ENCODE measurements around the gene CNTRL.

CNTRL gene

GRCh38 chr9:121135642-121136041 is 60.9 kb downstream of the CNTRL start:
- TF ChIP-seq ZNF274 (IDR thresholded peaks at IDR 0.05; ENCODE audit: low read depth, low read length), result no peak
- H3K4me3 ChIP-seq (ENCODE audit: low read length), result no peak overlapping the region

GRCh38 chr9:121138561-121138960 is 63.8 kb downstream of the CNTRL start:
- no peak overlapping the region for H3K4me3 ChIP-seq (ENCODE audit: low read length)
- no peak for TF ChIP-seq ZNF274 (IDR thresholded peaks at IDR 0.05; ENCODE audit: low read depth, low read length)

DNA sequence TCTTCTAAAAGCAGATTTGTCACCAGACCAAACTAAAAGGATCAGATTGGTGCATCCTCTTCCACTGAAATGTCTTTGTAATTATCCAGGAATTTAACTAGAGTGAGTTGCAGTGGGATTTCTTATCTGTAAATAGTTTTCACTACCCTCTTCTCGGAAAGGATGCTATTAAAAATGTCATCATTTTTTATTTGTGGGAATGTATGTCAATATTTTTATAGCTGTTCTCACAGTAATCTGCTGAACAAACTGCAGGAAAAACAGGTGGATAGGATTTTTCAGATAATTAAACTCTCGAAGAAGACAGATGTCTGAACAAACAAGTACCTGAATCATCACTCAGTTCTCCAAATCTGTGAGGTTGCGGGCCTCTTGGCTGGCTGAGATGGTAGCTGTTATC is 64.2 kb downstream of the CNTRL start:
- TF ChIP-seq ZNF274 (IDR thresholded peaks at IDR 0.05; ENCODE audit: low read depth, low read length), result no peak
- H3K4me3 ChIP-seq (ENCODE audit: low read length), result no peak overlapping the region

DNA sequence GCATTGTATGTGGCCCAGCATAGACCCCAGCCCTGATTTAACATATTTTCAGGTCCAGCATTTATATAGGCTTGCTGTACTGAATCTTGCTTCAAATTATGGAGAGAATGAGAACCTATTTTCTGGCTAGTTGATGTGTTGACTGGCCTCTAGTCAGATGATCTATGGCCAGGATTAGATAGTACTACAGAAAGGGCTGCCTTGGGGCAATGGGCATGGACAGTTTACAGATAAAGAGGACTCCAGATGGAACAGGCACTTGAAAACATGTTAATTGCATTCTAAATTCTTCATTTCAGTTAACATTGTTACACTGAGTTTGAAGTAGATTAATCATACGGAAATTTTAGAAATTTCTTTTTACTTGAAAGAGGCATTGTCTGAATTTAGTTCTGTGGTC is 65.4 kb downstream of the CNTRL start:
- no peak for TF ChIP-seq ZNF274 (IDR thresholded peaks at IDR 0.05; ENCODE audit: low read depth, low read length)

DNA sequence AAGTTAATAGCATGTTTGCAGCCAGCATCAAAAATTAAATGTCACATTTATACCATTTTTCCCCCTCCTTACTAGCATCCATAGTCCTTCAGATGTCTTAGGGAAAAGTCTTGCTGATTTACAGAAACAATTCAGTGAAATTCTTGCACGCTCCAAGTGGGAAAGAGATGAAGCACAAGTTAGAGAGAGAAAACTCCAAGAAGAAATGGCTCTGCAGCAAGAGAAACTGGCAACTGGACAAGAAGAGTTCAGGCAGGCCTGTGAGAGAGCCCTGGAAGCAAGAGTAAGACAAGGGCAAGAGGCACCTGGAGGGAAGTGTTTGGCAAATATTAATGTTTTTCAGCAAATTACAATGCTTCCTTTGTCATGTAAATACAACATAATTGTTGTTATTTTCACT is 66.6 kb downstream of the CNTRL start:
- no peak overlapping the region for H3K4me3 ChIP-seq (ENCODE audit: low read length)
- no peak for TF ChIP-seq ZNF274 (IDR thresholded peaks at IDR 0.05; ENCODE audit: low read depth, low read length)

More for the DNA sequence above, 65.4 kb downstream of the CNTRL start:
- H3K4me3 ChIP-seq (ENCODE audit: low read length), result no peak overlapping the region

- no peak for TF ChIP-seq ZNF274 (IDR thresholded peaks at IDR 0.05; ENCODE audit: low read depth, low read length)
- H3K4me3 ChIP-seq (ENCODE audit: low read length), result no peak overlapping the region
These were observed 67.0 kb downstream of the CNTRL start for GRCh38 chr9:121141706-121142105.

GRCh38 chr9:121143771-121144170 is 69.0 kb downstream of the CNTRL start:
- no peak for TF ChIP-seq ZNF274 (IDR thresholded peaks at IDR 0.05; ENCODE audit: low read depth, low read length)

GRCh38 chr9:121144482-121144881 is 69.7 kb downstream of the CNTRL start:
- no peak for TF ChIP-seq ZNF274 (IDR thresholded peaks at IDR 0.05; ENCODE audit: low read depth, low read length)
- no peak overlapping the region for H3K4me3 ChIP-seq (ENCODE audit: low read length)

More at GRCh38 chr9:121143771-121144170, 69.0 kb downstream of the CNTRL start:
- no peak overlapping the region for H3K4me3 ChIP-seq (ENCODE audit: low read length)

GRCh38 chr9:121150188-121150587 is 75.4 kb downstream of the CNTRL start:
- H3K4me3 ChIP-seq (ENCODE audit: low read length), result no peak overlapping the region
- TF ChIP-seq ZNF274 (IDR thresholded peaks at IDR 0.05; ENCODE audit: low read depth, low read length), result no peak

DNA sequence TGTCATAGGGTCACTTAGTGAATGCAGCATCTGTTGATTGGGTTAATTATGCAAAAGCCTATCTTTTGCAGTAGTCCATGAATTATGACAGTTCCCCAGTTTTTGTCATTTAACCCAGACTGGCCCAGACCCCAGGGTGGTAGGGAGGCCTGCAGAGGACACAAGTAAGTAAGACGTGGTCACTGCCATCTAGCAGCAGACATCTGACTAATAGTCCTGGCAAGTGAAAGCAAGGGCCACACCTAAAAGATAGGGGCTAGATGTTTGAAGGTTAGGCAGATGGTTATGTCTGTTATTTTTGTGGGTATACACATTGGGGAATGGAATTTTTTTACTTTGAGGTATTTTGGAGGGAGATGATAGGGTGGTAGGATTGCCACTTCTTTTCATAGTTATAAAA is 78.9 kb downstream of the CNTRL start:
- H3K4me3 ChIP-seq (ENCODE audit: low read length), result no peak overlapping the region
- TF ChIP-seq ZNF274 (IDR thresholded peaks at IDR 0.05; ENCODE audit: low read depth, low read length), result no peak

GRCh38 chr9:121154782-121155181 is 80.0 kb downstream of the CNTRL start:
- TF ChIP-seq ZNF274 (IDR thresholded peaks at IDR 0.05; ENCODE audit: low read depth, low read length), result no peak
- no peak overlapping the region for H3K4me3 ChIP-seq (ENCODE audit: low read length)

- no peak for TF ChIP-seq ZNF274 (IDR thresholded peaks at IDR 0.05; ENCODE audit: low read depth, low read length)
- H3K4me3 ChIP-seq (ENCODE audit: low read length), result peak overlapping the region; percentile 31; the same call in 1 of the 2 replicates
These were observed 81.5 kb downstream of the CNTRL start for GRCh38 chr9:121156263-121156731.

DNA sequence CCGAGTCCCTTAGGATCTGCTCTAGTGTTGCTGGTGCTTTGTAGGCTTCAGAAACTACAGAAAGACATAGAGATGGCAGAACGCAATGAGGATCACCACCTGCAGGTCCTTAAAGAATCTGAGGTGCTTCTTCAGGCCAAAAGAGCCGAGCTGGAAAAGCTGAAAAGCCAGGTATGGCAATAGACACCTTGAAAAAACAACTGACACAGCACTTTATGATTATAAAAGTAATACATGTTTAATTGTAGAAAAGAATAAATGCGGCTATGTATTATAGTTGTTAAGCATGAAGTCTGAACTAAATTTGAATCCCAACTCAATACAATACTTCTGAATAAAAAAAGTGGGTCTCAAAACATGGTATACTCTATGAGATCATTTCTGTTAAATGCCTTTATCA is 83.2 kb downstream of the CNTRL start:
- TF ChIP-seq ZNF274 (IDR thresholded peaks at IDR 0.05; ENCODE audit: low read depth, low read length), result no peak
- H3K4me3 ChIP-seq (ENCODE audit: low read length), result no peak overlapping the region

DNA sequence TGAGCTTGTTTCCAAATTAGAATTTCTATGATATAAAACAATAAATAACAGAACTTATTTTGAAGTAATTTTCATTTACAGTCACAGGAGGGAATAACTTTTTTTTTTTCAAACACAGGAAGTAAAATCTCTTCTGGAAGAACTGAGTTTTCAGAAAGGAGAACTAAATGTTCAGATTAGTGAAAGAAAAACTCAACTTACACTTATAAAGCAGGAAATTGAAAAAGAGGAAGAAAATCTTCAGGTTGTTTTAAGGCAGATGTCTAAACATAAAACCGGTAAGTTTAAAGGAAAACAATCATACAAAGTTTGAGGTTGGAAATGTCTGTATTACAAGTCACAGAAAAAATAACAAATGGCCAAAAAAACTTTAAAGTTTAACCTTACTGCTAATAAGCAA is 85.3 kb downstream of the CNTRL start:
- no peak overlapping the region for H3K4me3 ChIP-seq (ENCODE audit: low read length)
- no peak for TF ChIP-seq ZNF274 (IDR thresholded peaks at IDR 0.05; ENCODE audit: low read depth, low read length)

GRCh38 chr9:121168052-121168451 is 93.3 kb downstream of the CNTRL start:
- H3K4me3 ChIP-seq (ENCODE audit: low read length), result no peak overlapping the region
- no peak for TF ChIP-seq ZNF274 (IDR thresholded peaks at IDR 0.05; ENCODE audit: low read depth, low read length)

DNA sequence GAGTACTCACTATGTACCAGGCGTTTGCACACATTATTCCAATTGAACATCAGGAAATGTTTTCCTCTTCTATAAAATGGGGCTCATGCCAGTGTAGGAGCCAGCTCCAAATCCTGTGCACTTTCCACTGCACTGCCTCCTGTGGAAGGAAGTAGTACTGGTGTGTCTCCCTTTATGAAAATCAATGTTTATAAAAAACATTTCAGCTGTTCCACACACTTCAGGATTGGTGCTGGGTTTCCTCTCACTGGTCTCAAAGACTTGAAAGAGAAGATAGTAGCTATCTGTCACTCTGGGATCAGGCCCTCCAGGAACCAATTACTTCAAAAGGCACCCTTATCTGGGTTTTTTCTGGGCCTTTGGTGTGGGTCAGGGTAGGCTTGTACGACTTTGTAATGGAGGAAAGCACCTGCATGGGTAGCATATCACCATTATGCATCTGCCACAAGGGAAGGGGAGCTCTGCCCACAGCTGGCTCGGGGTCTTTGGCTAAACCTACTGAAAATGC is 94.4 kb downstream of the CNTRL start:
- no peak overlapping the region for H3K4me3 ChIP-seq (ENCODE audit: low read length)
- no peak for TF ChIP-seq ZNF274 (IDR thresholded peaks at IDR 0.05; ENCODE audit: low read depth, low read length)
